Measurements from ENCODE around the gene PTPN4.

Gene PTPN4

GRCh38 chr2:119808516-119809147 lies 48.9 kb downstream of the PTPN4 start:
- DNase-seq (ENCODE audit: low read depth in 2 of 2) = no peak

- DNase-seq (ENCODE audit: low read depth in 2 of 2) = no peak
Observed at GRCh38 chr2:119809339-119810048, 49.8 kb downstream of the PTPN4 start.

- DNase-seq (ENCODE audit: low read depth in 2 of 2) = no peak
Observed at GRCh38 chr2:119810049-119810630, 50.4 kb downstream of the PTPN4 start.

- DNase-seq (ENCODE audit: low read depth in 2 of 2) = no peak
Observed at GRCh38 chr2:119814216-119814615, 54.5 kb downstream of the PTPN4 start.

- no peak for DNase-seq (ENCODE audit: low read depth in 2 of 2)
Observed at GRCh38 chr2:119818792-119819191, 59.1 kb downstream of the PTPN4 start.

GRCh38 chr2:119819846-119820245 lies 60.1 kb downstream of the PTPN4 start:
- DNase-seq (ENCODE audit: low read depth in 2 of 2) = no peak

- no peak for DNase-seq (ENCODE audit: low read depth in 2 of 2)
Observed at GRCh38 chr2:119820275-119820674, 60.6 kb downstream of the PTPN4 start.

- no peak for DNase-seq (ENCODE audit: low read depth in 2 of 2)
Observed at GRCh38 chr2:119821266-119821665, 61.5 kb downstream of the PTPN4 start.

GRCh38 chr2:119823734-119824334 lies 64.1 kb downstream of the PTPN4 start:
- DNase-seq (ENCODE audit: low read depth in 2 of 2) = no peak

GRCh38 chr2:119826370-119826961 lies 66.7 kb downstream of the PTPN4 start:
- peak in 1 of 2 donors; percentile 13 for DNase-seq (ENCODE audit: low read depth in 2 of 2)

GRCh38 chr2:119827866-119828507 lies 68.3 kb downstream of the PTPN4 start:
- no peak for DNase-seq (ENCODE audit: low read depth in 2 of 2)

- no peak for DNase-seq (ENCODE audit: low read depth in 2 of 2)
Observed at GRCh38 chr2:119836455-119837142, 76.9 kb downstream of the PTPN4 start.

GRCh38 chr2:119837350-119837749 lies 77.6 kb downstream of the PTPN4 start:
- no peak for DNase-seq (ENCODE audit: low read depth in 2 of 2)

GRCh38 chr2:119837759-119838158 lies 78.0 kb downstream of the PTPN4 start:
- DNase-seq (ENCODE audit: low read depth in 2 of 2) = no peak

GRCh38 chr2:119838179-119838578 lies 78.5 kb downstream of the PTPN4 start:
- DNase-seq (ENCODE audit: low read depth in 2 of 2) = no peak

- no peak for DNase-seq (ENCODE audit: low read depth in 2 of 2)
Observed at GRCh38 chr2:119841550-119841949, 81.8 kb downstream of the PTPN4 start.

GRCh38 chr2:119846021-119846420 lies 86.3 kb downstream of the PTPN4 start:
- no peak for DNase-seq (ENCODE audit: low read depth in 2 of 2)

- DNase-seq (ENCODE audit: low read depth in 2 of 2) = no peak
Observed at GRCh38 chr2:119849838-119850565, 90.3 kb downstream of the PTPN4 start.

GRCh38 chr2:119852214-119852613 lies 92.5 kb downstream of the PTPN4 start:
- DNase-seq (ENCODE audit: low read depth in 2 of 2) = no peak

GRCh38 chr2:119853777-119854399 lies 94.2 kb downstream of the PTPN4 start:
- DNase-seq (ENCODE audit: low read depth in 2 of 2) = no peak

All from stimulated activated CD8-positive, alpha-beta memory T cell treated with anti-CD3 and anti-CD28 coated beads, Interleukin-2, amount 100 ng/mL, for 48 hours (primary cell).